ENCODE results near the gene SHROOM1. TPM values are rescaled to one million over a fixed set of nuclear protein-coding genes. Genes with fewer than 3 reads are reported as not detected.

The SHROOM1 gene
- total RNA-seq, 1 donor from 2014 or later = 6.3 TPM

DNA sequence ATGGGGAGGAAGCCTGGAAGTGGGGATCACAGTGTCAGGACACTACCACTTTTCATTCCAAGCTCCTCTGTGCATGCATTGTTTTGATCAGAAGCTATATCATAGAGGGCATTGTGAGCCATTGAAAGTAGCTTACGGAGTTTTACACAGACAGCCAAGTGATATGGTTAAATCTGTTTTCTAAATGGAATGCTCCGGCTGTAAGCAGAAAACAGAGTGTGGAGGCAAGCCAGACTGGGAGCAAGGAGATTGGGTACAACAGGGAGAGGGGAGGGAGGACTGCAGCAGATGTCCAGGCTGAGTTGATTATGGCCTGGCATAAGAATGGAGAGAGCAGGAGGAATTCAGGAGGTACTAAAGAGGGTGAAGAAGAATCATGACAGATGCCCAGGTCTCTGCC, 32.8 kb downstream of the SHROOM1 start:
- H3K4me3 ChIP-seq (ENCODE audit: low read depth, low read length) = no peak overlapping the region
- TF ChIP-seq, protein P1, sequence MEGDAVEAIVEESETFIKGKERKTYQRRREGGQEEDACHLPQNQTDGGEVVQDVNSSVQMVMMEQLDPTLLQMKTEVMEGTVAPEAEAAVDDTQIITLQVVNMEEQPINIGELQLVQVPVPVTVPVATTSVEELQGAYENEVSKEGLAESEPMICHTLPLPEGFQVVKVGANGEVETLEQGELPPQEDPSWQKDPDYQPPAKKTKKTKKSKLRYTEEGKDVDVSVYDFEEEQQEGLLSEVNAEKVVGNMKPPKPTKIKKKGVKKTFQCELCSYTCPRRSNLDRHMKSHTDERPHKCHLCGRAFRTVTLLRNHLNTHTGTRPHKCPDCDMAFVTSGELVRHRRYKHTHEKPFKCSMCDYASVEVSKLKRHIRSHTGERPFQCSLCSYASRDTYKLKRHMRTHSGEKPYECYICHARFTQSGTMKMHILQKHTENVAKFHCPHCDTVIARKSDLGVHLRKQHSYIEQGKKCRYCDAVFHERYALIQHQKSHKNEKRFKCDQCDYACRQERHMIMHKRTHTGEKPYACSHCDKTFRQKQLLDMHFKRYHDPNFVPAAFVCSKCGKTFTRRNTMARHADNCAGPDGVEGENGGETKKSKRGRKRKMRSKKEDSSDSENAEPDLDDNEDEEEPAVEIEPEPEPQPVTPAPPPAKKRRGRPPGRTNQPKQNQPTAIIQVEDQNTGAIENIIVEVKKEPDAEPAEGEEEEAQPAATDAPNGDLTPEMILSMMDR (conservative IDR thresholded peaks at IDR 0.05; ENCODE audit: low read depth, low read length) = no peak
- no peak for DNase-seq (ENCODE audit: low read depth)

DNA sequence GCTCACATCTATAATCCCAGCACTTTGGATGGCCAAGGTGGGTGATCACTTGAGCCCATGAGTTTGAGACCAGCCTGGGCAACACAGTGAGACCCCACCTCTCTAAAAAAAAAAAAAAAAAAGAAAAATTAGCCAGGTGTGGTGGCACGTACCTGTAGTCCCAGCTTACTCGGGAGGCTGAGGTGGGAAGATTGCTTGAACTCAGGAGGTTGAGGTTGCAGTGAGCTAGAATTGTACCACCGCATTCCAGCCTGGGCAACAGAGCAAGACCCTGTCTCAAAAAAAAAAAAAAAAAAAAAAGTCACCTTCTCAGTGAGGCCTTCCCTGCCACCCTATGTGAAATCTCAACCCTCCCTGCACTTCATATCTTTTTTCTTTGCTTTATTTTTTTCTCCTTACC, 39.4 kb downstream of the SHROOM1 start:
- H3K4me3 ChIP-seq (ENCODE audit: low read depth, low read length) = no peak overlapping the region
- TF ChIP-seq, protein P1 (conservative IDR thresholded peaks at IDR 0.05; ENCODE audit: low read depth, low read length) = no peak
- DNase-seq (ENCODE audit: low read depth) = no peak

DNA sequence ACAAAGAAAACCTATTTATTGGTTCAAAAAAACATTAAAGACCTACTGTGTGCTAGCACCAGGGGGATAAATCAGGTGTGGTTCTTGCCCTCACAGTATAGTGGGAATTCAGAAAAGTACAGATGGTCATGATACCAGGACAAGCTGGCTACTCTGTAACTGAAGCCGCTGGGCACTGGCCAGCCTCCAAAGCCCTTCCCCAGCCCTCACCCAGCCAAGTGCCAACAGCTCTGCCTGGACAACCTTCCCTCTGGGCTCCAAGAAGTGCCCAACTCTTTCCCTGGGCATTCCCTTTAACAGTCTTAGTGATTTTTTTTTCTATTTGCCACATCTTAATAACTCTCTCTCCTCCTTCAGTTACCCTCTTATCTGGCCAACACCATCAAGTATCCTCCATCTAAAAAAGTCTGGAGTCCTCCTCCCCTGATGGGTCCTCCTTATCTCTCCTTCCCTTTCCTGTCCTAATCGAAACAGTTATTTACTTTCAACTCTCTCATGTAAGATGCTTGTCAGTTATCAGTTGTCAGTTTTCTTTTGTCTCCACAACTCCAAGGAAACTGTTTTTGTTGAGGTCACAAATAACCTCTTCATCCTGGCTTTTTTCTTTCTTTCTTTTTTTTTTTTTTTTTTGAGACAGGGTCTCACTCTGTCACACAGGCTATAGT, 40.1 kb downstream of the SHROOM1 start:
- TF ChIP-seq, protein P1 (conservative IDR thresholded peaks at IDR 0.05; ENCODE audit: low read depth, low read length) = no peak
- no peak for DNase-seq (ENCODE audit: low read depth)
- no peak overlapping the region for H3K4me3 ChIP-seq (ENCODE audit: low read depth, low read length)

DNA sequence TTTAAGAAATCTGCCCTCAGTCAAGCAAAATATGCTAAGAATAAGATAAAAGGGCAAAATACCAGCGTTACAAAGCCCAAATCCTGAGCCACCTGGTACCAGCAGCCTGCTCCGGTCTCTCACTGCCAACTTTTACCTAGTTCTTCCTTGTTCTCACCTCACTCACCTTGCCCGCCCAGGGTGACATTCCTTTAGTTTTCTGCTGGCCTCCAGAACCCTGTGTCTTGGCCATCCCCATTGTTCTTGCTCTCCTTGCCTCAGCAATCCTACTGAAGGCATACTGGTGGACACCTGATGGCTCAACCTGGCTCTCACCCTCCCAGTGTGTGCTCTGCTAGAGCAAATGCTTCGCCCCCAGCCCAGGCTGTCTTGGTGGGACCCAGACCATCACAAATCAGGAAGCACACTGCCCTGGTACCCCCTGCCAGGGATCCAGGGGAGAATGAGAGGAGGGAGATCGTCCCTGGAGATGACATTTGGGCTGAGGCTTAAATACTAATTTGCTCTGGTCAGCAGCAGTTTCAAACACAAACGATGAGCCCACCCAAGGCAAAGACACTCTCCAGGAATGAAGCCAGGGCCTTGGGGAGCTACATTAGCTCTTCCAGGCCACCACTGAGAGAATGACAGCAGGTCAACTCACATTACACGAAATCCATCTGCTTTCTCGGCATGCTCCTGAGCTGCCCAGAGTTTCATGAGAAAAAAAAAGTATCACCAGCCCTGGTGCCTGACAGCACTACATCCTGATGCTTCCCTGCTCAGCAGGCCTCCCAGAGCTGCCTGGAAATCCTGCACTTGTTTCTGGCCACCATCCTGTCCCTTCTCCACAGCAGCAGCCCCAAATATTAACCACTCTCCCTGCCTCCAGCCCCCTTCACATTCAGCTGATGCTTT, 41.2 kb downstream of the SHROOM1 start:
- H3K4me3 ChIP-seq (ENCODE audit: low read depth, low read length) = no peak overlapping the region
- DNase-seq (ENCODE audit: low read depth) = no peak
- TF ChIP-seq, protein P1 (conservative IDR thresholded peaks at IDR 0.05; ENCODE audit: low read depth, low read length) = no peak

DNA sequence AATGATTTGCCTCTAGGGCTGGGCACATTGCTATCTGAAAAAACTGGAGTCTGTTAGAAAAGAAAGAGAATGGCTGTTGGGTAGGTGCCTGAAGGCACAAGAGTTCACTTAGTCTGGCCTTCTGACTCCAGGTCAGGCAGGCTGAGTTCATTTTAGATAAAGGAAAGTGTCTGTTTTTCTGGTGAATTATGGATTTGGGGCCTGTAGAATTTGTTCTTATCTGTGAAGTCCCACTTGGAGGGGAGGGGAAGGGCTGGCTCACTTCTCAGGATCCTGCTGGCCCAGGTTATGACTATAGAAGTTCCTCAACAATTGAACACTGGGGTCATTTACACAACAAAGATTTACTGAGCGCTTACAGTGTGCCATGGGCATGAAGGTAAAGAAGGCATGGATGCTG, 41.9 kb downstream of the SHROOM1 start:
- H3K4me3 ChIP-seq (ENCODE audit: low read depth, low read length) = no peak overlapping the region
- TF ChIP-seq, protein P1 (conservative IDR thresholded peaks at IDR 0.05; ENCODE audit: low read depth, low read length) = no peak
- no peak for DNase-seq (ENCODE audit: low read depth)

DNA sequence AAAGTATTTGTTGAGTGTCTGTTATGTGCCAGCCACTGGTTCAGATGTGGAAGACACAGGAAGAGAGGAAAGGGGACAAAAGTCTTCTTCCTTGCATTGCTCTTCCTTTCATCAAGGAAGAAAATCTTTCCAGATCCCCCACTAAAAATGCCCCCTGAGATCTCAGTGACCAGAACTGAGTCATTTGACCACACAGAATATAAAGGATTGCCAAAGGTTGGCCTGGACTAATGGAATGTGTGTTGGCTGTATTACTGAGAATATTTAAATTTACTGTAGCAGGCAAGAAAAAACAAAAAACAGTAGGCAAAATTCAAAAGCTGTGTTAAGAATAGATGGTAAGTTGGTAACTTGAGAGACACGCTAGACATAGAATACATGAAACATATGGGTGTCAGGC, 43.4 kb downstream of the SHROOM1 start:
- TF ChIP-seq, protein P1 (conservative IDR thresholded peaks at IDR 0.05; ENCODE audit: low read depth, low read length) = no peak
- H3K4me3 ChIP-seq (ENCODE audit: low read depth, low read length) = no peak overlapping the region
- DNase-seq (ENCODE audit: low read depth) = no peak

Data from epithelial cell of proximal tubule (primary cell).